Occipital lobe (tissue), 2 donors: Measurements from ENCODE around the gene METAP1D. TPM values are rescaled to one million over a fixed set of nuclear protein-coding genes. Genes with fewer than 3 reads are reported as not detected.
"Not testable (repeated sequence)": the region's sequence is repeated elsewhere in the genome, so short reads cannot be mapped to it uniquely, and the experiment has no call there.

Experiments used
- DNase-seq: peaks from one replicate; lab custom pipeline; 2025; lab: John Stamatoyannopoulos, UW
- total RNA-seq: library from RNA; depleted of rRNA; stranded (reverse); fragments of >200 nt; gene quantifications from one replicate; pipeline ENCODE4 v1.2.3, GENCODE V29; 2014

Gene METAP1D
- total RNA-seq, 1 donor from 2014 or later = 9.5 TPM

DNA sequence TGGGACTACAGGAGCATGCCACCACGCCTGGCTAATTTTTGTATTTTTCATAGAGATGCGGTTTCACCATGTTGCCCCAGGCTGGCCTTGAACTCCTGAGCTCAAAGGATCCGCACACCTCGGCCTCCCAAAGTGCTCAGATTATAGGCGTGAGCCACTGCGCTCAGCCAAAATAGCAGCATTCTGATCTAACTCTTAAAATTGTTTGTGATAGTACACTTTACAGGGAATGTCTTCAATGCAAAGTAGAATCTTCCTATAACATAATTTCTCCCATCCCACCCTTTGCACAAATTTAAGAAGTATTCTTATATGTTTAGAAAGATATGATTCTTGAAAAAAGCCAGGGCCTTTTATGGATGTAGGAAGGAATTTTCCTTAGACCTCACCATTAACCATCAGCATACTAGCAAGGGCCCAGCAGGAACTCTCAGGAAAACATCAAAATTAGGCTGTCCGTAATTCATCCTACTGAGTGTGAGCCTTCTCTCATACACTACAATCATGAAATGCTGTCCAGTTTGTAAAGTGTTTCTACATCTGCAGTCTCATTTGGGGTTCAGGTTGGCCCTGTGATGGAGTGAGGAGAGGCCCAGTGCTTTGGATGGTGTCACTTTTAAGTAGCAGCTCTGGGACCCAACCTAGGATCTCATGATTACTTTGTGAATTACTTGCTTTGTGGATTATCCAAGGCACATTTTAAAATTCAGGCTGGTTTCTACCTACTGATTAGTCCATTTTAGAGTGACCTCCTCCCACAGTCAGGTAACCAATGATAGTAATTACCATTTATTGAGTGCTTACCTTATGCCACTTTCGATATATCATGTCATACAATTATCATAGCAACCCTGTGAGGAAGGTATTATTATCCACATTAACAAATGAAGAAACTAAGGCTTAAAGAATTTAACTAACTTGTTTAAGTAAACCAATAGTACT is 48.1 kb downstream of the METAP1D start:
- no peak for DNase-seq

DNA sequence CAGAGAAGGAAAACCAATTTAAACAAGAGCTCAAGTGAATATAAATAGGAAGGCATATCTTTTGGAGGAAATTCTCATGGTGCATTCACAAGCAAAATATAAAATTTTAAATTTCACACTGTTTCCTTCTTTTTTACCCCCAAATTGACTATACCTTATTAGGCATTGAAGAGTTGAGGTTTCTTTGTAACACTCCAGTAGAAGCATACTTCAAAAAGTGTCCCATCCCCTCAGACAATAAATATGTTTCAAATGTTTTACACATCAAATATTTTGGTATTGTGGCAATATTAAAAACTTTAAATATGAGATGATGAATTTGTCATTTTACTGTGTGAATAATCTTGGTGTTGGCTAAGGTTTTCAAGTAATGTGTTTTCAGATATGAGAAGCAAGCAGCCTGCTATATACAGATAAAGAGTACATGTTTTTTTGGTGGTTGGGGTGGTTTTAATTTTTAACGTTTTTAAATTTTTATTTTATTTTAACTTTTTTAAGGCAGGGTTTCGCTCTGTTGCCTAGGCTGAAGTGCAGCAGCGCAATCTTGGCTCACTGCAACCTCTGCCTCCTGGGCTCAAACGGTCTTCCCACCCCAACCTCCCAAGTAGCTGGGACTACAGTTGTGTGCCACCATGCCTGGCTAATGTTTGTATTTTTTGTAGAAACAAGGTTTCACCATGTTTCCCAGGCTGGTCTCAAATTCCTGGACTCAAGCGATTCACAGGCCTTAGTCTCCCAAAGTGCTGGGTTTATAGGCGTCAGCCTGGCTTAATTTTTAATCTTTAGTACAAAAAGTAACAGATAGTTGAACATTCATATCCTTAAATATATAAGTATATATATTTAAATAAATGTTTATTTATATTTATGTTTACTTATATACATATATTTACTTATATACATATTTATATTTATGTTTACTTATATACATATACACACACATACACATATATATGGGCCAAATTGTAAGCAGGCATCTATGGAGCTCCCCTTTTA is 49.1 kb downstream of the METAP1D start:
- DNase-seq = no peak

GRCh38 chr2:172049567-172050120 is 49.9 kb downstream of the METAP1D start:
- no peak for DNase-seq

DNA sequence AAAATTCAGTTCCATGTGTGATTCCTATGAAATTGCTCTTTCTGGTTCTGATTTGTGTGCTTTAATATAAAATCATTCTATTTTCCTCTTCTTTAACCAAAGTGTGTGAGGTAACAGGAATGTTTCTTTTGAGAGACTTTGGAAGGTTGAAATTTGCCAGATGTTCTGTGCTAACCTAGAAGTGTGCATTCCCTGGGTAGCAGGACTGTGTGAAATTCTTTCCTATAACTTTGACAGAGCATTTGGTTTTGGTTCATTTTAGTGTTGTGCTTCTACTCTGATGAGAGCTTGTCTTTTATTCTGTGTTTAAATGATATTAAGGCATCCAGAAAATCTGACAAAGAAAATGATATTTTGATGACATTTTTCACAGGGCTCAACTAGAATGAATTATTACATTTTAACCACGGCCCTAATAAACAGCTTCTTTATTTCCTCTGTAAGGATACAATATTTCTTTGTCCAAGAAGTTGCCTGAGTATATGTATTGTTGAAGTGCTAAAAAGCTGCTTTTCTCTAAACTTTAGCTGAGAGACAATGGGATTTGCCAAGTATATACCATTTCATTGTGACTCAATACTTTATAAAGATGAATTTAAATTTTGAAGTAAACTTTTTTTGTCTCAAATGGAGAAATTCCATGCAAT is 50.8 kb downstream of the METAP1D start:
- no peak for DNase-seq

- DNase-seq = no peak
Measured at GRCh38 chr2:172052000-172052983, 52.5 kb downstream of the METAP1D start.

- DNase-seq = no peak
Measured at GRCh38 chr2:172053486-172053885, 53.7 kb downstream of the METAP1D start.

- no peak for DNase-seq
Measured at GRCh38 chr2:172056293-172056692, 56.5 kb downstream of the METAP1D start.

GRCh38 chr2:172058660-172059059 is 58.9 kb downstream of the METAP1D start:
- no peak for DNase-seq

- not testable (repeated sequence) for DNase-seq
Measured at GRCh38 chr2:172060118-172060517, 60.4 kb downstream of the METAP1D start.

GRCh38 chr2:172062402-172063004 is 62.8 kb downstream of the METAP1D start:
- no peak for DNase-seq

DNA sequence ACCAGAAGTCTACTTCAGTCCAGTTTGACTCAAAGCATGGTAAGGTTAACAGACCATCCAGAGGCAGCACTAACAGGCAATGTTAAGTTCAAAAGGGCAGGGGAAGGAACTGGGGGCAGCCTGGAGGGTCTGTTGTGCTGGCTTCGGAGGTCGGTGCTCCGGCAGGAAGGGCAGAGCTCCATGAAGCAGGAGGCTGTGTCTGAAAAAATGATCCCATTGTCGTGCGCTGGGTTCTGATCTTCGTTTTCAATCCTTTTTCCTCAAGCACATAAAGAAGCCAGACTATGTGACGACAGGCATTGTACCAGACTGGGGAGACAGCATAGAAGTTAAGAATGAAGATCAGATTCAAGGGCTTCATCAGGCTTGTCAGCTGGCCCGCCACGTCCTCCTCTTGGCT is 63.7 kb downstream of the METAP1D start:
- no peak for DNase-seq

DNA sequence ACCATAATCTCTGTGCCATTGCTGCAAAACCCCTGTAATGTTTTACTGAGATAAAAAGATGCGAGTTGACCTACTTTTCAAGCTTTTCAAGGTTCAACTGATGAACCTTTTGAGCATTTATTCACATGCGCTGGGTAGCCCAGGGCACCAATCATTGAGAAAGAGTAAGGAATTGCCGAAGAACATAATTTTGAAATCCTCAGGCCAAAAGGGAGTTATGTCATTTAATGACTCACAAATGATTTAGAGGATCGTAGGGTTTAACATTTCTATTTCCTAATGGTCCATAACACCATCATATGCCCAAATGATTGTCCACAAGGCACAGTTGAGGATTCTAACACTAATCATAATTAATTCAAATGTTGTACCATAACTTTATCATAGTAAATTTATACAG is 65.4 kb downstream of the METAP1D start:
- DNase-seq = no peak

- no peak for DNase-seq
Measured at GRCh38 chr2:172066394-172066886, 66.7 kb downstream of the METAP1D start.

DNA sequence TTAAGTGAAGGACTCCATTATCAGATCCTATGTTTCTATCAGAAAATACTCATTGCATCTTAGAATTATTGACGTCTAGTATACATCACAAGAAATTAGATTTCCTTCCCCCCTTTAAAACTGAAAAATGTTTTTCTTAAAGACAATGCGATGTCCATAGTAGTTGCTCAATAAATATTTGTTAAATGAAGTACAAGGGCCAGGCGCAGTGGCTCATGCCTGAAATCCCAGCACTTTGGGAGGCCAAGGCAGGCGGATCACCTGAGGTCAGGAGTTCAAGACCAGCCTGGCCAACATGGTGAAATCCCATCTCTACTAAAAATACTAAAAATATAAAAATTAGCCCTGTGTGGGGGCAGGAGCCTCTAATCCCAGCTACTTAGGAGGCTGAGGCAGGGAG is 68.2 kb downstream of the METAP1D start:
- not testable (repeated sequence) for DNase-seq

GRCh38 chr2:172070936-172071335 is 71.2 kb downstream of the METAP1D start:
- no peak for DNase-seq

DNA sequence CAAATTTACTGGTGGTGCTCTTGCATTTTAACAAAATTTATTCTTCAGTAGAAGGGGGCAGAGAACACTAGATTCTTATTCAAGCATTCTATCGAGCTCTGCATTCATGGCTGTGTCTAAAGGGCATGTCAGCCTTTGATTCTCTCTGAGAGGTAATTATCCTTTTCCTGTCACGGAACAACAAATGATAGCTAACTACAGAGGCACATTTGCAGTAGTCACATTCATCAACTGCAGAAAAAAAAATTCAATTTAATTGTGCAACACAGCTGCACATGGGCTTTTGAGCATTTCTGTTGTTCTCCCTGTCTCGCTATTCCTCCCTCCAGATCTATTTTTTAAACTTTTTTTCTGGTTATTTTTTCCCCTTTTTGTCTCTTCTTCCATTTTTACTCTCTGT is 72.5 kb downstream of the METAP1D start:
- DNase-seq = no peak

DNA sequence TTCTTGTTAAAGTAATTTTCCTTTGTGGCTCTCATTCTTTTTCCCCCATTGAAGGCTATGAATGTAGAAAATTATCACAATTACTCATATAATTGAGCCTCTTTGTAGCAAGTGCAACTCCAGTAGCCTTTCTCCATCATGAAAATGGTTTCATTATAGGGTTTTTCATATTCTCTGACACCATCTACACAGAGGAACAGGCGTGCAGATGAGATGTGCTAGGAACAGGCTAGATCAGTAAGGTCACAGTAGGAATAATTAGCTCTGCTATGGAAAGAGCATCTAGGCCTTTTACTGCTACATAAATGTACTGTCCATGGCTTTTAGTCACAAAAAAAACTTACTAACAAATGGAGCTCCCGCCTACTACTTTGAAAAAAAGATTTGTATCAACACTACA is 73.0 kb downstream of the METAP1D start:
- no peak for DNase-seq

DNA sequence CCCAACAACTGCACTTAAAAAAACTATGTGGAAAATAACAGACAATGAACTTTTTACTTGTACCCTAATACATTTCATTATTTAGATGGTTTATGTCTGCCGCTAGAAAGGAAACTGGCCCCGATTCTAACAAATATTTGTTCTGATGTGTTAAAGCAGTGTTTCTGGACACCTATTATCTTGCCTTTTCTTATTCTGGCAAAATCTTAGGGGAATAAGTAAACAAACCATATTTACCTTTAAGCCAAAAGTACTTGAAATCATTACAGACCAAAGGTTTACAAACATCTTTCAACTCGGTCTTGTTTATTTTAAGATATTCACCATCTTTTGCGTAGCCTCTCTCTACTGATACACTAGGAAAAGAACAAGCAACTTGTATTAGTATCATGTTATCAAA is 73.8 kb downstream of the METAP1D start:
- DNase-seq = no peak

DNA sequence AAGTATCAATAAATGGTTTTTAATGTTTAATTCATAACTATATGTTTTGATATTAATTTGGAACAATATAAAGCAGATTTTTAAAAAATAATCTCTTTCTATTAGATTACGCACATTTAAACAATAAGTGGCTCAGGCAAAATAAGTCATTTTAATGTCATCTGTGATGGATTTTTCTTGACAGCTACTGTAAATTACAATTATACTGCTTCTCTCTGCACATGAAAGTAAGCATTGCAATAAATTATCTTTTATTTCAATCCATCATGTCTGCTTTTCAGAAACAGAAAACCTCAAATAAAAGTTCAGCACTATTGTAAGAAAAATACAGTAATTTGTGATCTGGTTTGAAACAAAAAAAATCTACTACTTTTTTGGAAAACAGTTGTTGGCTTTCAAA is 74.5 kb downstream of the METAP1D start:
- DNase-seq = no peak
